Trophoblast cell (in vitro differentiated cells and primary cell): ENCODE measurements around the gene FRMD1.

Experiments
- DNase-seq, 2 donors: peaks; one replicate each; pipeline ENCODE4 v3.0.0-alpha.2; 2016
- H2AFZ ChIP-seq: 2 replicates; pipeline ENCODE4 v1.6.1; 2013; ENCODE audit warnings: low read length, moderate library complexity, mild to moderate bottlenecking; ENCODE audit not compliant: insufficient read depth, poor library complexity
- H2AK5ac ChIP-seq: 2 replicates; pipeline ENCODE4 v1.6.1; 2013; ENCODE audit warnings: mild to moderate bottlenecking, low read length
- H2BK120ac ChIP-seq: 2 replicates; pipeline ENCODE4 v1.6.1; 2013; ENCODE audit warnings: low read length, mild to moderate bottlenecking, moderate library complexity; ENCODE audit not compliant: insufficient read depth, poor library complexity
- H2BK12ac ChIP-seq: 2 replicates; pipeline ENCODE4 v1.6.1; 2013; ENCODE audit warnings: mild to moderate bottlenecking, low read length, moderate library complexity
- H2BK5ac ChIP-seq: 2 replicates; pipeline ENCODE4 v1.6.1; 2013; ENCODE audit warnings: low read length, low read depth, moderate library complexity, mild to moderate bottlenecking; ENCODE audit not compliant: poor library complexity
- H3K14ac ChIP-seq: 2 replicates; pipeline ENCODE4 v1.6.1; 2013; ENCODE audit warnings: mild to moderate bottlenecking, low read length
- H3K18ac ChIP-seq: 2 replicates; pipeline ENCODE4 v1.6.1; 2013; ENCODE audit warnings: mild to moderate bottlenecking, low read length
- H3K23ac ChIP-seq: 2 replicates; pipeline ENCODE4 v1.6.1; 2013; ENCODE audit warnings: low read length
- H3K27ac ChIP-seq: 2 replicates; pipeline ENCODE4 v1.5.1; 2013; ENCODE audit warnings: low read depth, mild to moderate bottlenecking, inconsistent platforms, low read length, moderate library complexity
- H3K27me3 ChIP-seq: 2 replicates; pipeline ENCODE4 v1.6.1; 2013; ENCODE audit warnings: inconsistent platforms, mild to moderate bottlenecking, low read length, moderate library complexity; ENCODE audit not compliant: insufficient read depth
- H3K36me3 ChIP-seq, 2 experiments: 1 replicate in 1 of 2; 2 replicates in 1 of 2; pipeline ENCODE4 v1.6.1; 2013; ENCODE audit warnings: low read length in 2 of 2, mild to moderate bottlenecking in 2 of 2, moderate library complexity in 1 of 2; ENCODE audit not compliant: insufficient read depth in 2 of 2, control insufficient read depth in 1 of 2
- H3K4ac ChIP-seq: 2 replicates; pipeline ENCODE4 v1.6.1; 2013; ENCODE audit warnings: low read depth, mild to moderate bottlenecking, low read length, moderate library complexity
- H3K4me1 ChIP-seq, 2 experiments: 1 replicate in 1 of 2; 2 replicates in 1 of 2; pipeline ENCODE4 v1.6.1; 2013; ENCODE audit warnings: low read length in 2 of 2, mild to moderate bottlenecking in 2 of 2, moderate library complexity in 1 of 2; ENCODE audit not compliant: insufficient read depth in 2 of 2, control insufficient read depth in 1 of 2
- H3K4me2 ChIP-seq: 2 replicates; pipeline ENCODE4 v1.6.1; 2013; ENCODE audit warnings: inconsistent platforms, mild to moderate bottlenecking, low read length, moderate library complexity
- H3K4me3 ChIP-seq: 2 replicates; pipeline ENCODE4 v1.5.1; 2013; ENCODE audit warnings: mild to moderate bottlenecking, low read depth, low read length, inconsistent platforms
- H3K79me1 ChIP-seq: one replicate; pipeline ENCODE4 v1.6.1; 2013; ENCODE audit warnings: low read length
- H3K79me2 ChIP-seq: 2 replicates; pipeline ENCODE4 v1.6.1; 2013; ENCODE audit warnings: low read length, mild to moderate bottlenecking; ENCODE audit not compliant: control insufficient read depth, insufficient read depth, poor library complexity
- H3K9ac ChIP-seq: 2 replicates; pipeline ENCODE4 v1.6.1; 2013; ENCODE audit warnings: mild to moderate bottlenecking, low read length
- H3K9me3 ChIP-seq: 2 replicates; pipeline ENCODE4 v1.6.1; 2013; ENCODE audit warnings: low read depth, mild to moderate bottlenecking, control low read depth, inconsistent platforms, low read length; ENCODE audit not compliant: insufficient read depth
- H4K12ac ChIP-seq: 2 replicates; pipeline ENCODE4 v1.6.1; 2013; ENCODE audit warnings: low read depth, mild to moderate bottlenecking, low read length, moderate library complexity
- H4K8ac ChIP-seq: 2 replicates; pipeline ENCODE4 v1.6.1; 2013; ENCODE audit warnings: low read depth, mild to moderate bottlenecking, low read length, moderate library complexity
- H4K91ac ChIP-seq: one replicate; pipeline ENCODE4 v1.6.1; 2013; ENCODE audit warnings: low read depth, mild to moderate bottlenecking, low read length, moderate library complexity
- WGBS: extraction: QIAGEN DNeasy Blood & Tissue Kit; methylation state at CpG from one replicate; pipeline ENCODE4 v1.1.7; 2013; ENCODE audit warnings: missing lambda C conversion rate; ENCODE audit not compliant: insufficient read length, insufficient coverage; ENCODE audit errors: extremely low coverage; 5-methylcytosine and 5-hydroxymethylcytosine counted together

FRMD1 gene

GRCh38 chr6:168116438-168116974, 37.5 kb upstream of the FRMD1 start:
- Histone ChIP-seq H3K18ac (no peak overlapping the region), H3K4me1 (no peaks in the 10 kb centered on the region), H3K27ac (no peak overlapping the region), H3K23ac (no peak overlapping the region), H3K79me1 (no peaks in the 10 kb centered on the region), H2AK5ac (no peak overlapping the region), H2BK5ac (no peak overlapping the region), H4K91ac (no peak overlapping the region), H3K9ac (no peak overlapping the region), H3K79me2 (no peaks in the 10 kb centered on the region), H2BK120ac (no peak overlapping the region), H2AFZ (no peak overlapping the region), H4K12ac (no peak overlapping the region), H3K9me3 (peaks cover 4% of the 10 kb centered on the region), H3K4me2 (no peak overlapping the region), H3K27me3 (no peaks in the 10 kb centered on the region), H3K4ac (no peak overlapping the region), H3K36me3 (no peaks in the 10 kb centered on the region), H3K4me3 (no peak overlapping the region), H2BK12ac (no peak overlapping the region), H3K14ac (no peak overlapping the region), H4K8ac (no peak overlapping the region)
- DNase-seq = no peak
- no CpG with 5 or more reads among the region's 11 CpGs for WGBS

- H2BK120ac ChIP-seq = no peak overlapping the region
- H3K9me3 ChIP-seq = peaks cover 4% of the 10 kb centered on the region
- no peaks in the 10 kb centered on the region for H3K4me1 ChIP-seq
- no peak overlapping the region for H2BK5ac ChIP-seq
- H3K14ac ChIP-seq = no peak overlapping the region
- no peak overlapping the region for H3K27ac ChIP-seq
- no peak overlapping the region for H3K4ac ChIP-seq
- H2AK5ac ChIP-seq = no peak overlapping the region
- no peak overlapping the region for H2AFZ ChIP-seq
- H3K27me3 ChIP-seq = no peaks in the 10 kb centered on the region
- DNase-seq = no peak
- H2BK12ac ChIP-seq = no peak overlapping the region
- no peak overlapping the region for H3K9ac ChIP-seq
- H4K91ac ChIP-seq = no peak overlapping the region
- no peak overlapping the region for H3K4me2 ChIP-seq
- no peak overlapping the region for H4K8ac ChIP-seq
- H3K79me1 ChIP-seq = no peaks in the 10 kb centered on the region
- WGBS = no CpG with 5 or more reads among the region's 5 CpGs
- no peaks in the 10 kb centered on the region for H3K36me3 ChIP-seq
- H3K4me3 ChIP-seq = no peak overlapping the region
- H3K18ac ChIP-seq = no peak overlapping the region
- no peaks in the 10 kb centered on the region for H3K79me2 ChIP-seq
- H4K12ac ChIP-seq = no peak overlapping the region
- H3K23ac ChIP-seq = no peak overlapping the region
Measured at GRCh38 chr6:168115748-168116437, 36.9 kb upstream of the FRMD1 start.

GRCh38 chr6:168113226-168113625, 34.2 kb upstream of the FRMD1 start:
- H3K4ac ChIP-seq = no peak overlapping the region
- no peak overlapping the region for H3K23ac ChIP-seq
- H3K18ac ChIP-seq = no peak overlapping the region
- H4K91ac ChIP-seq = no peak overlapping the region
- no peaks in the 10 kb centered on the region for H3K4me1 ChIP-seq
- H2AFZ ChIP-seq = no peak overlapping the region
- peaks cover 4% of the 10 kb centered on the region for H3K9me3 ChIP-seq
- H2BK12ac ChIP-seq = no peak overlapping the region
- H3K27me3 ChIP-seq = no peaks in the 10 kb centered on the region
- no peak overlapping the region for H3K14ac ChIP-seq
- no peak overlapping the region for H2BK5ac ChIP-seq
- no peaks in the 10 kb centered on the region for H3K79me1 ChIP-seq
- H2BK120ac ChIP-seq = no peak overlapping the region
- WGBS = no CpG with 5 or more reads among the region's 8 CpGs
- no peaks in the 10 kb centered on the region for H3K79me2 ChIP-seq
- DNase-seq = no peak
- no peak overlapping the region for H3K4me3 ChIP-seq
- no peak overlapping the region for H3K4me2 ChIP-seq
- H2AK5ac ChIP-seq = no peak overlapping the region
- no peak overlapping the region for H3K27ac ChIP-seq
- no peak overlapping the region for H4K8ac ChIP-seq
- no peak overlapping the region for H3K9ac ChIP-seq
- no peak overlapping the region for H4K12ac ChIP-seq
- H3K36me3 ChIP-seq = no peaks in the 10 kb centered on the region

- H4K8ac ChIP-seq = no peak overlapping the region
- no peak overlapping the region for H2BK12ac ChIP-seq
- H3K9me3 ChIP-seq = peaks cover 4% of the 10 kb centered on the region
- DNase-seq = no peak
- H3K4me1 ChIP-seq = no peaks in the 10 kb centered on the region
- no peak overlapping the region for H3K18ac ChIP-seq
- H3K4ac ChIP-seq = no peak overlapping the region
- no peak overlapping the region for H3K9ac ChIP-seq
- no peaks in the 10 kb centered on the region for H3K27me3 ChIP-seq
- H3K27ac ChIP-seq = no peak overlapping the region
- no peak overlapping the region for H2AFZ ChIP-seq
- H3K4me3 ChIP-seq = no peak overlapping the region
- no peak overlapping the region for H2BK5ac ChIP-seq
- no peak overlapping the region for H2BK120ac ChIP-seq
- H3K14ac ChIP-seq = no peak overlapping the region
- no peaks in the 10 kb centered on the region for H3K79me2 ChIP-seq
- H4K12ac ChIP-seq = no peak overlapping the region
- no peak overlapping the region for H3K23ac ChIP-seq
- WGBS = no CpG with 5 or more reads among the region's 6 CpGs
- no peak overlapping the region for H3K4me2 ChIP-seq
- no peaks in the 10 kb centered on the region for H3K36me3 ChIP-seq
- no peaks in the 10 kb centered on the region for H3K79me1 ChIP-seq
- H2AK5ac ChIP-seq = no peak overlapping the region
- no peak overlapping the region for H4K91ac ChIP-seq
Measured at GRCh38 chr6:168111911-168112310, 32.9 kb upstream of the FRMD1 start.
